ENCODE data around the gene OSBPL3.

The OSBPL3 gene

GRCh38 chr7:24914465-24914859 is 65.5 kb downstream of the OSBPL3 start:
- DNase-seq (ENCODE audit: low read depth): no peak
- H3K4me3 ChIP-seq (replicated peaks; ENCODE audit: low read depth, low read length): no peak overlapping the region
- TF ChIP-seq CTCF (IDR thresholded peaks at IDR 0.05; ENCODE audit: low read length, missing control alignments): no peak

- no peak overlapping the region for H3K4me3 ChIP-seq (replicated peaks; ENCODE audit: low read depth, low read length)
- no peak for DNase-seq (ENCODE audit: low read depth)
- no peak for TF ChIP-seq CTCF (IDR thresholded peaks at IDR 0.05; ENCODE audit: low read length, missing control alignments)
These were observed 66.0 kb downstream of the OSBPL3 start for GRCh38 chr7:24913801-24914464.

- DNase-seq (ENCODE audit: low read depth): no peak
- no peak for TF ChIP-seq CTCF (IDR thresholded peaks at IDR 0.05; ENCODE audit: low read length, missing control alignments)
- H3K4me3 ChIP-seq (replicated peaks; ENCODE audit: low read depth, low read length): no peak overlapping the region
These were observed 67.0 kb downstream of the OSBPL3 start for GRCh38 chr7:24912874-24913514.

- DNase-seq (ENCODE audit: low read depth): no peak
- TF ChIP-seq CTCF (IDR thresholded peaks at IDR 0.05; ENCODE audit: low read length, missing control alignments): no peak
- H3K4me3 ChIP-seq (replicated peaks; ENCODE audit: low read depth, low read length): no peak overlapping the region
These were observed 67.6 kb downstream of the OSBPL3 start for GRCh38 chr7:24912424-24912823.

- H3K4me3 ChIP-seq (replicated peaks; ENCODE audit: low read depth, low read length): no peak overlapping the region
- no peak for TF ChIP-seq CTCF (IDR thresholded peaks at IDR 0.05; ENCODE audit: low read length, missing control alignments)
- DNase-seq (ENCODE audit: low read depth): no peak
These were observed 68.8 kb downstream of the OSBPL3 start for GRCh38 chr7:24911213-24911603.

- H3K4me3 ChIP-seq (replicated peaks; ENCODE audit: low read depth, low read length): no peak overlapping the region
- TF ChIP-seq CTCF (IDR thresholded peaks at IDR 0.05; ENCODE audit: low read length, missing control alignments): no peak
- DNase-seq (ENCODE audit: low read depth): no peak
These were observed 69.3 kb downstream of the OSBPL3 start for GRCh38 chr7:24910551-24911212.

Data from fibroblast of pulmonary artery (primary cell).